ENCODE results near the gene STOML1.

- no peak for TF ChIP-seq POLR2AphosphoS5 (IDR thresholded peaks at IDR 0.05)
- TF ChIP-seq POLR2A (IDR thresholded peaks at IDR 0.05): no peak
- no peak for TF ChIP-seq EP300 (IDR thresholded peaks at IDR 0.05; ENCODE audit: low read depth)
Observed at GRCh38 chr15:74041311-74041756, 49.2 kb upstream of the STOML1 start.
